HEK293 (cell line): ENCODE measurements around the gene UST.
A peak's percentile ranks its signal among the peaks of the same experiment; 100 is the strongest.

Experiments used
- CTCF ChIA-PET: fragments of 350-600 bp; formaldehyde crosslinking; extraction: SDS; loops from one replicate; lab custom pipeline; 2021; ENCODE audit warnings: antibody characterized with exemption; lab: Yijun Ruan, JAX
- POLR2A ChIA-PET: fragments of 300-600 bp; formaldehyde crosslinking; extraction: SDS; loops from one replicate; lab custom pipeline; 2020; ENCODE audit warnings: antibody characterized with exemption, inconsistent platforms; lab: Yijun Ruan, JAX
- H3K27ac ChIP-seq: fragments of 200-500 bp; sonication (Bioruptor generic); 2 replicates; pipeline ENCODE4 v1.5.1; 2014; ENCODE audit warnings: low read depth, low read length, control low read depth, inconsistent platforms; ENCODE audit errors: extremely low read depth
- H3K36me3 ChIP-seq, 2 experiments: fragments of 200-500 bp in 1 of 2; sonication (Bioruptor generic) in 1 of 2; 1 replicate in 1 of 2; 2 replicates in 1 of 2; pipeline ENCODE4 v1.5.1; 2014 to 2017; ENCODE audit warnings: inconsistent platforms in 2 of 2, low read length in 2 of 2; ENCODE audit not compliant: control insufficient read depth in 2 of 2, insufficient read depth in 1 of 2
- H3K4me1 ChIP-seq: fragments of 200-500 bp; sonication (Bioruptor generic); 2 replicates; pipeline ENCODE4 v1.5.1; 2014; ENCODE audit warnings: mild to moderate bottlenecking, low read length, inconsistent platforms; ENCODE audit not compliant: control insufficient read depth, insufficient read depth
- H3K4me3 ChIP-seq: 2 replicates; pipeline ENCODE4 v1.5.1; 2011; ENCODE audit warnings: low read depth, mild to moderate bottlenecking, control low read depth, low read length, moderate library complexity
- H3K9me3 ChIP-seq: fragments of 200-500 bp; sonication (Bioruptor generic); 2 replicates; pipeline ENCODE4 v1.5.1; 2014; ENCODE audit warnings: low read depth, low read length, inconsistent platforms; ENCODE audit not compliant: control insufficient read depth, insufficient read depth
- MZF1 ChIP-seq: fragments of 450-650 bp; formaldehyde crosslinking; IDR thresholded peaks from 2 replicates; pipeline ENCODE4 v1.5.1; 2017; ENCODE audit warnings: missing biosample characterization, missing genetic modification characterization, borderline replicate concordance
- OVOL3 ChIP-seq: fragments of 450-650 bp; formaldehyde crosslinking; IDR thresholded peaks from 2 replicates; pipeline ENCODE4 v1.5.1; 2016; ENCODE audit warnings: missing biosample characterization, missing genetic modification characterization
- SETDB1 ChIP-seq: IDR thresholded peaks from one replicate; pipeline ENCODE4 v1.6.1; 2017; ENCODE audit warnings: mild to moderate bottlenecking, low read length, moderate library complexity, mixed read lengths; ENCODE audit not compliant: insufficient read length
- ZBTB1 ChIP-seq: fragments of 450-650 bp; formaldehyde crosslinking; IDR thresholded peaks from 2 replicates; pipeline ENCODE4 v1.5.1; 2016; ENCODE audit warnings: missing biosample characterization, missing genetic modification characterization
- ZBTB17 ChIP-seq: fragments of 450-650 bp; formaldehyde crosslinking; IDR thresholded peaks from 2 replicates; pipeline ENCODE4 v1.5.1; 2016; ENCODE audit warnings: missing biosample characterization, missing genetic modification characterization
- ZBTB20 ChIP-seq: fragments of 450-650 bp; formaldehyde crosslinking; IDR thresholded peaks from 2 replicates; pipeline ENCODE4 v1.5.1; 2016; ENCODE audit warnings: missing biosample characterization, missing genetic modification characterization
- ZBTB21 ChIP-seq: fragments of 450-650 bp; formaldehyde crosslinking; IDR thresholded peaks from 2 replicates; pipeline ENCODE4 v1.5.1; 2017; ENCODE audit warnings: missing biosample characterization, missing genetic modification characterization
- ZEB2 ChIP-seq: fragments of 450-650 bp; formaldehyde crosslinking; IDR thresholded peaks from 2 replicates; pipeline ENCODE4 v1.5.1; 2016; ENCODE audit warnings: missing biosample characterization, missing genetic modification characterization
- ZFP69B ChIP-seq: fragments of 450-650 bp; formaldehyde crosslinking; IDR thresholded peaks from 2 replicates; pipeline ENCODE4 v1.5.1; 2016; ENCODE audit warnings: missing biosample characterization, missing genetic modification characterization
- ZNF133 ChIP-seq: fragments of 450-650 bp; formaldehyde crosslinking; IDR thresholded peaks from 2 replicates; pipeline ENCODE4 v1.5.1; 2016; ENCODE audit warnings: missing biosample characterization, missing genetic modification characterization
- ZNF23 ChIP-seq: fragments of 450-650 bp; formaldehyde crosslinking; IDR thresholded peaks from 2 replicates; pipeline ENCODE4 v1.5.1; 2016; ENCODE audit warnings: missing biosample characterization, missing genetic modification characterization, borderline replicate concordance
- ZNF768 ChIP-seq: fragments of 450-650 bp; formaldehyde crosslinking; IDR thresholded peaks from 2 replicates; pipeline ENCODE4 v1.5.1; 2018; ENCODE audit warnings: missing biosample characterization, mild to moderate bottlenecking, missing genetic modification characterization
- TF ChIP-seq, protein P1 (sequence below): fragments of 450-650 bp; formaldehyde crosslinking; IDR thresholded peaks from 2 replicates; pipeline ENCODE4 v1.5.1; 2016; ENCODE audit warnings: missing biosample characterization, missing genetic modification characterization, borderline replicate concordance
- TF ChIP-seq, protein P2 (sequence below): fragments of 450-650 bp; formaldehyde crosslinking; IDR thresholded peaks from 2 replicates; pipeline ENCODE4 v1.5.1; 2016; ENCODE audit warnings: missing biosample characterization, missing genetic modification characterization
- TF ChIP-seq, protein P3 (sequence below): fragments of 450-650 bp; formaldehyde crosslinking; IDR thresholded peaks from 2 replicates; pipeline ENCODE4 v1.5.1; 2016; ENCODE audit warnings: missing biosample characterization, missing genetic modification characterization
- TF ChIP-seq, protein P4 (sequence below): fragments of 450-650 bp; formaldehyde crosslinking; IDR thresholded peaks from 2 replicates; pipeline ENCODE4; 2016; ENCODE audit warnings: missing biosample characterization, missing genetic modification characterization
- TF ChIP-seq, protein P5 (sequence below): fragments of 450-650 bp; formaldehyde crosslinking; IDR thresholded peaks from 2 replicates; pipeline ENCODE4 v1.5.1; 2016; ENCODE audit warnings: missing biosample characterization, missing genetic modification characterization
- TF ChIP-seq, protein P6 (sequence below): fragments of 450-650 bp; formaldehyde crosslinking; IDR thresholded peaks from 2 replicates; pipeline ENCODE4 v1.5.1; 2016; ENCODE audit warnings: missing biosample characterization, missing genetic modification characterization

UST gene

DNA sequence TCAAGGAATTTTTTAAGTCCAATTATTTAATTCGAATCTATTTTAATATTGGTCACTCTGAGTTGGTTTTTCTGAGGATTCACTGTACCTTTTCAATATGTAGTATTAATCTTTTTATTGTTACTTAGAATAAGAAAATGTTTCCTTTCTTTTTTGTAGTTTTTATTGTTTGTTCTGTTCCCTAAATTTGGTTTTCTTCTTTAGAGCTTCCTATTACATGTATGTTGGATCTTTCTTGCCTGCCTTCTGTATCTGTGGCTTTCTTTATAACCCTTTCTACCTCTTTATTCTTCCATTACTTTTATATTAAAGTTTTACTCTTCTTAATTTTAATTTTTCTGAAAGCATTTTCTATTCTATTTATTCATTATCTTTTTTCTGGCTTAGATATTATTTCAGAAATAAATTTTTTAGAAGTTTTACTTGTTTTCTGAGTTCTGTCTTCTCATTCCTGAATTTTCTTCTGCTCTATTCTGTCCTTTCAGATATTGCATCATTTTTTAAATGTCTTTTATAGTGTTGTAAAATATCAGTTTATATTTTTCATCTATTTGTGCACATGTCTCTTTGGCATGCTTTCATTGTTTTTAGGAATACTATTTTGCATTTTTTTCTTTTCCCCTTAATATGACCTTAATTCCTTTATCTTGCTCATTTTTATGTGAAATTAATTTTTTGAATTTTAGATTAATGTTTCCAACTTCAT, 33.6 kb upstream of the UST start:
- CTCF ChIA-PET, result no interaction called here
- TF ChIP-seq, protein P1, sequence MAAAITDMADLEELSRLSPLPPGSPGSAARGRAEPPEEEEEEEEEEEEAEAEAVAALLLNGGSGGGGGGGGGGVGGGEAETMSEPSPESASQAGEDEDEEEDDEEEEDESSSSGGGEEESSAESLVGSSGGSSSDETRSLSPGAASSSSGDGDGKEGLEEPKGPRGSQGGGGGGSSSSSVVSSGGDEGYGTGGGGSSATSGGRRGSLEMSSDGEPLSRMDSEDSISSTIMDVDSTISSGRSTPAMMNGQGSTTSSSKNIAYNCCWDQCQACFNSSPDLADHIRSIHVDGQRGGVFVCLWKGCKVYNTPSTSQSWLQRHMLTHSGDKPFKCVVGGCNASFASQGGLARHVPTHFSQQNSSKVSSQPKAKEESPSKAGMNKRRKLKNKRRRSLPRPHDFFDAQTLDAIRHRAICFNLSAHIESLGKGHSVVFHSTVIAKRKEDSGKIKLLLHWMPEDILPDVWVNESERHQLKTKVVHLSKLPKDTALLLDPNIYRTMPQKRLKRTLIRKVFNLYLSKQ (tag by site-specific recombination), result no peak
- no peak for TF ChIP-seq ZEB2 (tag by site-specific recombination)
- TF ChIP-seq ZNF133 (tag by site-specific recombination), result peak; percentile 95
- peak; percentile 28 for TF ChIP-seq SETDB1
- TF ChIP-seq ZBTB1 (tag by site-specific recombination), result no peak
- H3K4me1 ChIP-seq, result no peaks in the 10 kb centered on the region
- POLR2A ChIA-PET, result no interaction called here
- H3K36me3 ChIP-seq, result no peaks in the 10 kb centered on the region
- no peak overlapping the region for H3K4me3 ChIP-seq
- H3K9me3 ChIP-seq, result no peaks in the 10 kb centered on the region
- H3K27ac ChIP-seq, result no peak overlapping the region

DNA sequence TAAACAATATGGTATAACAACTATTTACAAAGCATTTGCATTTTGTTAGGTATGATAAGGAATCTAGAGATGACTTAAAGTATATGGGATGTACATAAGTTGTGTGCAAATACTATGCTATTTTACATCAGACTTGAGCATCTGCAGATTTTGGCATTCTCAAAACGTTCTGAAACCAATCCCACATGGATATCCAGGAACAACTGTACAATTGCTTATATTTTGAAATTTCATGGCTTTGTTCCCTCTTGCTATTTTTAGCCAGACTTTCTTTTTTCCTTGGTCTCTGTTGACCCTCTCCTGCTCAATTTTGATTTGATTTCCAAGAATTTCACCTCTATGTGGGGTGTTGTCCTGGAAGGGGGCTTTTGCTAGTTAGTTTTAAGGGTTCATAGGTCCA, 32.9 kb upstream of the UST start:
- H3K27ac ChIP-seq, result no peak overlapping the region
- TF ChIP-seq ZNF23 (tag by site-specific recombination) (no peak), MZF1 (tag by site-specific recombination) (no peak), ZBTB20 (tag by site-specific recombination) (no peak)
- TF ChIP-seq, protein P2, sequence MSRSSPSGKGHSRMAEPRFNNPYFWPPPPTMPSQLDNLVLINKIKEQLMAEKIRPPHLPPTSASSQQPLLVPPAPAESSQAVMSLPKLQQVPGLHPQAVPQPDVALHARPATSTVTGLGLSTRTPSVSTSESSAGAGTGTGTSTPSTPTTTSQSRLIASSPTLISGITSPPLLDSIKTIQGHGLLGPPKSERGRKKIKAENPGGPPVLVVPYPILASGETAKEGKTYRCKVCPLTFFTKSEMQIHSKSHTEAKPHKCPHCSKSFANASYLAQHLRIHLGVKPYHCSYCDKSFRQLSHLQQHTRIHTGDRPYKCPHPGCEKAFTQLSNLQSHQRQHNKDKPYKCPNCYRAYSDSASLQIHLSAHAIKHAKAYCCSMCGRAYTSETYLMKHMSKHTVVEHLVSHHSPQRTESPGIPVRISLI (tag by site-specific recombination), result no peak
- TF ChIP-seq, protein P3, sequence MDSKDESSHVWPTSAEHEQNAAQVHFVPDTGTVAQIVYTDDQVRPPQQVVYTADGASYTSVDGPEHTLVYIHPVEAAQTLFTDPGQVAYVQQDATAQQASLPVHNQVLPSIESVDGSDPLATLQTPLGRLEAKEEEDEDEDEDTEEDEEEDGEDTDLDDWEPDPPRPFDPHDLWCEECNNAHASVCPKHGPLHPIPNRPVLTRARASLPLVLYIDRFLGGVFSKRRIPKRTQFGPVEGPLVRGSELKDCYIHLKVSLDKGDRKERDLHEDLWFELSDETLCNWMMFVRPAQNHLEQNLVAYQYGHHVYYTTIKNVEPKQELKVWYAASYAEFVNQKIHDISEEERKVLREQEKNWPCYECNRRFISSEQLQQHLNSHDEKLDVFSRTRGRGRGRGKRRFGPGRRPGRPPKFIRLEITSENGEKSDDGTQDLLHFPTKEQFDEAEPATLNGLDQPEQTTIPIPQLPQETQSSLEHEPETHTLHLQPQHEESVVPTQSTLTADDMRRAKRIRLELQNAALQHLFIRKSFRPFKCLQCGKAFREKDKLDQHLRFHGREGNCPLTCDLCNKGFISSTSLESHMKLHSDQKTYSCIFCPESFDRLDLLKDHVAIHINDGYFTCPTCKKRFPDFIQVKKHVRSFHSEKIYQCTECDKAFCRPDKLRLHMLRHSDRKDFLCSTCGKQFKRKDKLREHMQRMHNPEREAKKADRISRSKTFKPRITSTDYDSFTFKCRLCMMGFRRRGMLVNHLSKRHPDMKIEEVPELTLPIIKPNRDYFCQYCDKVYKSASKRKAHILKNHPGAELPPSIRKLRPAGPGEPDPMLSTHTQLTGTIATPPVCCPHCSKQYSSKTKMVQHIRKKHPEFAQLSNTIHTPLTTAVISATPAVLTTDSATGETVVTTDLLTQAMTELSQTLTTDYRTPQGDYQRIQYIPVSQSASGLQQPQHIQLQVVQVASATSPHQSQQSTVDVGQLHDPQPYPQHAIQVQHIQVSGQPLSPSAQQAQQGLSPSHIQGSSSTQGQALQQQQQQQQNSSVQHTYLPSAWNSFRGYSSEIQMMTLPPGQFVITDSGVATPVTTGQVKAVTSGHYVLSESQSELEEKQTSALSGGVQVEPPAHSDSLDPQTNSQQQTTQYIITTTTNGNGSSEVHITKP (tag by site-specific recombination), result no peak
- CTCF ChIA-PET, result interaction anchor here (0.6 kb wide), 1 partner anchor 712 kb away, joined by 4 read pairs; no protein-coding TSS in a partner anchor
- H3K4me3 ChIP-seq, result no peak overlapping the region
- H3K9me3 ChIP-seq, result no peaks in the 10 kb centered on the region
- POLR2A ChIA-PET, result no interaction called here
- H3K4me1 ChIP-seq, result no peaks in the 10 kb centered on the region
- H3K36me3 ChIP-seq, result no peaks in the 10 kb centered on the region

DNA sequence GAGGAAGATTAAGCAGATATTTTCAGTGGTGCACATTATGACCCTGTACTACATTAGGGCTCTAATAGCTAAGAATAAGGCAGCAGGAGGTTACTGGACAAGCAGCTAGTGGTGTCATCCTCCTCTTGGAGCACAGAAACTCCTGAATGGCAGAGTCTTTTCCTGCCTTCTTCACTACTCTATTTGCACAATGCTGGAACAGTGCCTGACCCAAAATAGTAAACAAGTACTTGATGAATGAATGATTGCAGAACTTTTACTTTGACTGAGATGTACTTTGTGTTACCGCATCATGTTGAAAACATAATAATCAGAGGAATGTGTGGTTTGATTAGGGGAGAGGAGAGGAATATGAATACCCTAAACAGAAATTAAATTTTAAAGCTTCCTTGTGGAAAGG, 30.0 kb upstream of the UST start:
- CTCF ChIA-PET, result no interaction called here
- Histone ChIP-seq H3K27ac (no peak overlapping the region), H3K36me3 (no peaks in the 10 kb centered on the region), H3K4me3 (no peak overlapping the region), H3K9me3 (no peaks in the 10 kb centered on the region), H3K4me1 (no peaks in the 10 kb centered on the region)
- POLR2A ChIA-PET, result no interaction called here
- TF ChIP-seq, protein P4, sequence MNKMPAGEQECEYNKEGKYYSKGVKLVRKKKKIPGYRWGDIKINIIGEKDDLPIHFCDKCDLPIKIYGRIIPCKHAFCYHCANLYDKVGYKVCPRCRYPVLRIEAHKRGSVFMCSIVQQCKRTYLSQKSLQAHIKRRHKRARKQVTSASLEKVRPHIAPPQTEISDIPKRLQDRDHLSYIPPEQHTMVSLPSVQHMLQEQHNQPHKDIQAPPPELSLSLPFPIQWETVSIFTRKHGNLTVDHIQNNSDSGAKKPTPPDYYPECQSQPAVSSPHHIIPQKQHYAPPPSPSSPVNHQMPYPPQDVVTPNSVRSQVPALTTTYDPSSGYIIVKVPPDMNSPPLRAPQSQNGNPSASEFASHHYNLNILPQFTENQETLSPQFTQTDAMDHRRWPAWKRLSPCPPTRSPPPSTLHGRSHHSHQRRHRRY (tag by site-specific recombination), result no peak
- TF ChIP-seq ZBTB17 (tag by site-specific recombination) (no peak), ZNF768 (tag by site-specific recombination) (no peak), OVOL3 (tag by site-specific recombination) (no peak), ZBTB21 (tag by site-specific recombination) (no peak), ZFP69B (tag by site-specific recombination) (no peak)
- TF ChIP-seq, protein P5, sequence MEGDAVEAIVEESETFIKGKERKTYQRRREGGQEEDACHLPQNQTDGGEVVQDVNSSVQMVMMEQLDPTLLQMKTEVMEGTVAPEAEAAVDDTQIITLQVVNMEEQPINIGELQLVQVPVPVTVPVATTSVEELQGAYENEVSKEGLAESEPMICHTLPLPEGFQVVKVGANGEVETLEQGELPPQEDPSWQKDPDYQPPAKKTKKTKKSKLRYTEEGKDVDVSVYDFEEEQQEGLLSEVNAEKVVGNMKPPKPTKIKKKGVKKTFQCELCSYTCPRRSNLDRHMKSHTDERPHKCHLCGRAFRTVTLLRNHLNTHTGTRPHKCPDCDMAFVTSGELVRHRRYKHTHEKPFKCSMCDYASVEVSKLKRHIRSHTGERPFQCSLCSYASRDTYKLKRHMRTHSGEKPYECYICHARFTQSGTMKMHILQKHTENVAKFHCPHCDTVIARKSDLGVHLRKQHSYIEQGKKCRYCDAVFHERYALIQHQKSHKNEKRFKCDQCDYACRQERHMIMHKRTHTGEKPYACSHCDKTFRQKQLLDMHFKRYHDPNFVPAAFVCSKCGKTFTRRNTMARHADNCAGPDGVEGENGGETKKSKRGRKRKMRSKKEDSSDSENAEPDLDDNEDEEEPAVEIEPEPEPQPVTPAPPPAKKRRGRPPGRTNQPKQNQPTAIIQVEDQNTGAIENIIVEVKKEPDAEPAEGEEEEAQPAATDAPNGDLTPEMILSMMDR, result no peak
- TF ChIP-seq, protein P6, sequence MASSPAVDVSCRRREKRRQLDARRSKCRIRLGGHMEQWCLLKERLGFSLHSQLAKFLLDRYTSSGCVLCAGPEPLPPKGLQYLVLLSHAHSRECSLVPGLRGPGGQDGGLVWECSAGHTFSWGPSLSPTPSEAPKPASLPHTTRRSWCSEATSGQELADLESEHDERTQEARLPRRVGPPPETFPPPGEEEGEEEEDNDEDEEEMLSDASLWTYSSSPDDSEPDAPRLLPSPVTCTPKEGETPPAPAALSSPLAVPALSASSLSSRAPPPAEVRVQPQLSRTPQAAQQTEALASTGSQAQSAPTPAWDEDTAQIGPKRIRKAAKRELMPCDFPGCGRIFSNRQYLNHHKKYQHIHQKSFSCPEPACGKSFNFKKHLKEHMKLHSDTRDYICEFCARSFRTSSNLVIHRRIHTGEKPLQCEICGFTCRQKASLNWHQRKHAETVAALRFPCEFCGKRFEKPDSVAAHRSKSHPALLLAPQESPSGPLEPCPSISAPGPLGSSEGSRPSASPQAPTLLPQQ, result no peak
